Stimulated activated naive CD4-positive, alpha-beta T cell treated with Interleukin-2 at 50 U/mL for 16 hours (primary cell): ENCODE measurements around the gene SUCLG2.
"Not testable (repeated sequence)": the region's sequence is repeated elsewhere in the genome, so short reads cannot be mapped to it uniquely, and the experiment has no call there.

Experiments
- DNase-seq: peaks from one replicate; lab custom pipeline; 2025; lab: John Stamatoyannopoulos, UW

Gene SUCLG2

GRCh38 chr3:67609709-67610108, 44.7 kb downstream of the SUCLG2 start:
- no peak for DNase-seq

GRCh38 chr3:67608034-67608433, 46.4 kb downstream of the SUCLG2 start:
- no peak for DNase-seq

GRCh38 chr3:67605377-67605776, 49.0 kb downstream of the SUCLG2 start:
- DNase-seq, result no peak

- DNase-seq, result no peak
These were observed 51.6 kb downstream of the SUCLG2 start for GRCh38 chr3:67602816-67603215.

- no peak for DNase-seq
These were observed 52.3 kb downstream of the SUCLG2 start for GRCh38 chr3:67601919-67602608.

- no peak for DNase-seq
These were observed 53.0 kb downstream of the SUCLG2 start for GRCh38 chr3:67601385-67601784.

GRCh38 chr3:67599821-67600220, 54.6 kb downstream of the SUCLG2 start:
- DNase-seq, result no peak

GRCh38 chr3:67598814-67599556, 55.4 kb downstream of the SUCLG2 start:
- no peak for DNase-seq

GRCh38 chr3:67595424-67595823, 59.0 kb downstream of the SUCLG2 start:
- DNase-seq, result no peak

- no peak for DNase-seq
These were observed 60.6 kb downstream of the SUCLG2 start for GRCh38 chr3:67593761-67594234.

- no peak for DNase-seq
These were observed 62.4 kb downstream of the SUCLG2 start for GRCh38 chr3:67592057-67592456.

GRCh38 chr3:67587811-67588210, 66.6 kb downstream of the SUCLG2 start:
- no peak for DNase-seq

GRCh38 chr3:67587301-67587700, 67.1 kb downstream of the SUCLG2 start:
- no peak for DNase-seq

- DNase-seq, result not testable (repeated sequence)
These were observed 69.8 kb downstream of the SUCLG2 start for GRCh38 chr3:67584608-67585007.

- no peak for DNase-seq
These were observed 73.9 kb downstream of the SUCLG2 start for GRCh38 chr3:67580430-67581000.

- no peak for DNase-seq
These were observed 76.0 kb downstream of the SUCLG2 start for GRCh38 chr3:67578416-67578815.

- no peak for DNase-seq
These were observed 78.0 kb downstream of the SUCLG2 start for GRCh38 chr3:67576441-67576840.

- no peak for DNase-seq
These were observed 85.1 kb downstream of the SUCLG2 start for GRCh38 chr3:67569324-67569723.

- DNase-seq, result no peak
These were observed 86.5 kb downstream of the SUCLG2 start for GRCh38 chr3:67567893-67568292.

GRCh38 chr3:67564973-67565372, 89.4 kb downstream of the SUCLG2 start:
- no peak for DNase-seq

- DNase-seq, result no peak
These were observed 90.4 kb downstream of the SUCLG2 start for GRCh38 chr3:67564008-67564407.

GRCh38 chr3:67561667-67562394, 92.6 kb downstream of the SUCLG2 start:
- DNase-seq, result no peak
